Activated CD8-positive, alpha-beta T cell treated with anti-CD3 and anti-CD28 coated beads for 36 hours (primary cell): ENCODE results near the gene ABHD14A. TPM values are rescaled to one million over a fixed set of nuclear protein-coding genes. Genes with fewer than 3 reads are reported as not detected.

Experiments used
- ATAC-seq: fragments of 200-7000 bp; cut with Tn5 transposase; one replicate; pipeline ENCODE4 v1.10.0; 2021; ENCODE audit warnings: mild to moderate bottlenecking, moderate library complexity
- CTCF ChIA-PET: fragments of 350-600 bp; sonication (Branson Sonifier 250); formaldehyde crosslinking; loops from one replicate; lab custom pipeline; 2021; ENCODE audit warnings: antibody characterized with exemption; lab: Charles Lee
- POLR2A ChIA-PET: fragments of 350-600 bp; sonication (Branson Sonifier 250); formaldehyde crosslinking; loops from one replicate; lab custom pipeline; 2021; ENCODE audit warnings: antibody characterized with exemption; lab: Charles Lee
- DNase-seq: peaks from one replicate; pipeline ENCODE4 v3.0.0-alpha.2; 2020
- H3K27ac Mint-ChIP-seq: one replicate; pipeline ENCODE4 v1.8.0; 2021; ENCODE audit warnings: mild to moderate bottlenecking, mixed read lengths
- H3K27me3 Mint-ChIP-seq: one replicate; pipeline ENCODE4 v1.8.0; 2021; ENCODE audit warnings: mixed read lengths
- H3K36me3 Mint-ChIP-seq: one replicate; pipeline ENCODE4 v1.8.0; 2021; ENCODE audit warnings: low read depth, mixed read lengths
- H3K4me1 Mint-ChIP-seq: one replicate; pipeline ENCODE4 v1.8.0; 2021; ENCODE audit warnings: low read depth, mixed read lengths
- H3K4me3 Mint-ChIP-seq: one replicate; pipeline ENCODE4 v1.8.0; 2021; ENCODE audit warnings: mild to moderate bottlenecking, moderate library complexity, mixed read lengths
- H3K9me3 Mint-ChIP-seq: one replicate; pipeline ENCODE4 v1.8.0; 2021; ENCODE audit warnings: mixed read lengths
- intact Hi-C: fragments of 100-400 bp; cut with micrococcal nuclease; formaldehyde crosslinking; loops from one replicate; pipeline ENCODE4 v1.10.0; 2022
- total RNA-seq, 2 experiments: library from RNA; stranded (reverse); gene quantifications; one replicate each; pipeline ENCODE4 v1.2.3, GENCODE V29; 2021
- TF ChIP-seq, protein P1 (sequence below): fragments of 200-600 bp; IDR thresholded peaks from one replicate; pipeline ENCODE4 v1.8.0; 2022; ENCODE audit warnings: antibody characterized with exemption, mild to moderate bottlenecking

The ABHD14A gene
- total RNA-seq, 2 experiments from 2014 or later: 8.9 to 9.5 TPM

DNA sequence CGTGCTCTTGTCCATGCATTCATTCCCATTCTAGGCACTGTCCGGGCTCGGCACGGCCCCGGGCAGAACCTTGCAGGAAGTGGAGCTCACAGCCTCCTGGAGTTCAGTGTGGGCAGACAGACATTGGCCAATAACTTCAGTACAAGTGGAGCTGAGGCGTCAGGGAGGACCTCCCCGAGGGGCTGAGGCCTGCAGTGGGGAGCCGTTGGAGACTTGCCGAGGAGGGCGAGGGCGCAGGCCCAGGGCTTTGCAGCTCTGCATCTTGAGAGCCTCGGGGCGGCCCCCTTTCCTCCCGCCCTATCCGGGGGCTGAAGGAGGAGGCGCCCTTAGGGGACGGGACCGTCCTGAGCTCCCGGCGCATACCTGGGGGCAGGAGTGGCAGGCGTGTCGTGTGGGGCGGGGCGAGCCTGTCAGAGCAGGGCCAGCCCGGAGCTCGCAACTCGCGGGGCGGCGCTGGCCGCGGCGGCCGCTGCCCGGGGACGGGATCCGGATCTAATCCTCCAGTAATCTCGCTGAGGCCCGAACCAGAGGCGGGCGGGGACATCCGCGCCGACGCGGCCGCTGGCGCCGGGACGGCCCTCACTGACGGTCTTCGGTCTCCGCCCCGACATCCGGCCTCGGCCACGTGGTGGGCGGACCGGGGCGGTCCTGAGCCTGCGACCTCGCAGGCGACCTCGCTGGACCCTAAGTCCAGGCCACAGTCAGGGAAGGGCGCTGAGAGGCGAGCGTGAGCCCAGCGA lies 8.1 kb downstream of the ABHD14A start, which contains the start of gene ACY1:
ACY1 (plus strand) TSS at position 698 of the 740 bp plus-strand sequence. CDS start 530 bp downstream, outside the sequence.
- Mint-ChIP-seq H3K4me1 (peaks cover 21% of the 10 kb centered on the region), H3K4me3 (peak within 1 kb of the TSS; percentile 92), H3K36me3 (peaks cover 10% of the 10 kb centered on the region), H3K27ac (peak within 1 kb of the TSS; percentile 95), H3K27me3 (no peaks in the 10 kb centered on the region), H3K9me3 (no peaks in the 10 kb centered on the region)
- DNase-seq (peak; percentile 92), ATAC-seq (peak; percentile 91)
- TF ChIP-seq, protein P1, sequence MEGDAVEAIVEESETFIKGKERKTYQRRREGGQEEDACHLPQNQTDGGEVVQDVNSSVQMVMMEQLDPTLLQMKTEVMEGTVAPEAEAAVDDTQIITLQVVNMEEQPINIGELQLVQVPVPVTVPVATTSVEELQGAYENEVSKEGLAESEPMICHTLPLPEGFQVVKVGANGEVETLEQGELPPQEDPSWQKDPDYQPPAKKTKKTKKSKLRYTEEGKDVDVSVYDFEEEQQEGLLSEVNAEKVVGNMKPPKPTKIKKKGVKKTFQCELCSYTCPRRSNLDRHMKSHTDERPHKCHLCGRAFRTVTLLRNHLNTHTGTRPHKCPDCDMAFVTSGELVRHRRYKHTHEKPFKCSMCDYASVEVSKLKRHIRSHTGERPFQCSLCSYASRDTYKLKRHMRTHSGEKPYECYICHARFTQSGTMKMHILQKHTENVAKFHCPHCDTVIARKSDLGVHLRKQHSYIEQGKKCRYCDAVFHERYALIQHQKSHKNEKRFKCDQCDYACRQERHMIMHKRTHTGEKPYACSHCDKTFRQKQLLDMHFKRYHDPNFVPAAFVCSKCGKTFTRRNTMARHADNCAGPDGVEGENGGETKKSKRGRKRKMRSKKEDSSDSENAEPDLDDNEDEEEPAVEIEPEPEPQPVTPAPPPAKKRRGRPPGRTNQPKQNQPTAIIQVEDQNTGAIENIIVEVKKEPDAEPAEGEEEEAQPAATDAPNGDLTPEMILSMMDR: peak; percentile 60
- ChIA-PET CTCF (interaction anchor here (0.7 to 3.6 kb wide), 17 partner anchors 9 to 482 kb away, joined by 3 to 40 read pairs (median 6); partner anchors contain the start of genes ABHD14A, ABHD14B, PARP3 and PCBP4), POLR2A (interaction anchor here (0.8 to 14.5 kb wide), 12 partner anchors 9 to 302 kb away, joined by 3 to 267 read pairs (median 4); partner anchors contain the start of genes ABHD14A, ABHD14B, DUSP7 and PARP3)
- intact Hi-C loops: loop anchor here (5.0 kb wide), 1 partner anchor 41 kb away; the partner anchor contains the start of genes PARP3 and RRP9

DNA sequence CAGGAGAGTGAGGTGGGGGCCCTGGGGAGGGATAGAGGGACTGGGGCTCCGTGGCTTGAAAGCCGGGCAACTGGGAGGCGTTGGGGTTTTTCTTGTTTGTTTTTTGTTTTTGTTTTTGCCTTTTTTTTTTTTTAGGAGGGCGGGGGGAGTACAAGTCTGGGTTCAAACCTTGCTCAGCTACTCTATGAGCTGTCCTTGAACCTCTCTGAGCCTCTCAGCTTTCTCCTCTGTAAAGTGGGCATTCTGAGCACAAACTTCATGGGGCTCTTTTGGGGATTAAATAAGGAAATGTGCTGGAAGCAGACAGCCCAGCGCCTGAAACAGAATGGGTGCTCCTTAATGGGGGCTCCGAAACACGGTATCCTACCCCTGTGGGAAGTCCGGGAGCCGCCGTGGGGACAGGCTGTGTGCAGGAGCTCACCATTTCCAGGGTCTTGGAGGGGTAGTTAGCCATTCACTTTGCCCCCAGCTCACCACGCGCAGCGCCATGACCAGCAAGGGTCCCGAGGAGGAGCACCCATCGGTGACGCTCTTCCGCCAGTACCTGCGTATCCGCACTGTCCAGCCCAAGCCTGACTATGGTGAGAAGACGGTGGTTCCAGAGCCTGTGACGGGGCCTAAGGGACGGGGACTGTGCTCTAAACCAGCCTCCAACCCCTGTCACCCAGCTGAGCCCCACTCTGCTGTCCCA lies 8.9 kb downstream of the ABHD14A start:
- no peaks in the 10 kb centered on the region for H3K27me3 Mint-ChIP-seq
- no peaks in the 10 kb centered on the region for H3K9me3 Mint-ChIP-seq
- ATAC-seq: no peak
- DNase-seq: no peak
- CTCF ChIA-PET: interaction anchor here (0.8 to 3.6 kb wide), 11 partner anchors 8 to 482 kb away, joined by 3 to 40 read pairs (median 8); partner anchors contain the start of genes ABHD14A, ABHD14B, PARP3 and RPL29
- H3K27ac Mint-ChIP-seq: peak overlapping the region; percentile 95
- H3K4me1 Mint-ChIP-seq: peaks cover 21% of the 10 kb centered on the region
- intact Hi-C loops: loop anchor here (5.0 kb wide), 1 partner anchor 41 kb away; the partner anchor contains the start of genes PARP3 and RRP9
- peaks cover 10% of the 10 kb centered on the region for H3K36me3 Mint-ChIP-seq
- POLR2A ChIA-PET: interaction anchor here (0.6 to 14.5 kb wide), 7 partner anchors 9 to 301 kb away, joined by 3 to 267 read pairs (median 4); partner anchors contain the start of genes ABHD14A, ABHD14B, DUSP7 and RPL29
- H3K4me3 Mint-ChIP-seq: peak overlapping the region; percentile 92
- TF ChIP-seq, protein P1: no peak

DNA sequence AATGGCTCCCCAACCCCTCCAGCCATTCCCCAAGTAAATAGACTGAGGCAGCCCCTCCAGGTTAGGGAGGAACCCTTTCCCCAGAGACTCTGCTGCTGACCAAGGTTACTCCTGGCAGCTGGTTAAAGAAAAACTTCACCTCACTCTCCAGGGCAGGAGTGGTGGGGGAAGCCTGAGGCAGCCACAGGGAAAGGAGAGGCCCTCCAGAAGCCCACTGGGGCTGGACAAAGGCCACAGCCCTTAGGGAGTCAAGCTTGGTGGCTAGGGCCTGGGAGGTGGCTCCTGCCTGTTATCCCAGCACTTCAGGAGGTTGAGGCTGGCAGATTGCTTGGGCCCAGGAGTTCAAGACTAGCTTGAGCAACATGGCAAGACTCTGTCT lies 9.4 kb downstream of the ABHD14A start:
- Mint-ChIP-seq H3K36me3 (peaks cover 6% of the 10 kb centered on the region), H3K27ac (peak overlapping the region; percentile 95), H3K27me3 (no peaks in the 10 kb centered on the region), H3K9me3 (no peaks in the 10 kb centered on the region), H3K4me1 (peaks cover 21% of the 10 kb centered on the region), H3K4me3 (peak overlapping the region; percentile 92)
- ATAC-seq (no peak), DNase-seq (no peak)
- ChIA-PET CTCF (interaction anchor here (1.8 to 3.6 kb wide), 3 partner anchors 8 to 102 kb away, joined by 5 to 40 read pairs (median 21); partner anchors contain the start of genes ABHD14A and ABHD14B), POLR2A (interaction anchor here (0.6 to 14.5 kb wide), 3 partner anchors 9 to 158 kb away, joined by 3 to 267 read pairs (median 43); partner anchors contain the start of genes ABHD14A, ABHD14B and RPL29)
- TF ChIP-seq, protein P1: no peak
- intact Hi-C loops: loop anchor here (5.0 kb wide), 1 partner anchor 42 kb away; the partner anchor contains the start of genes PARP3 and RRP9

DNA sequence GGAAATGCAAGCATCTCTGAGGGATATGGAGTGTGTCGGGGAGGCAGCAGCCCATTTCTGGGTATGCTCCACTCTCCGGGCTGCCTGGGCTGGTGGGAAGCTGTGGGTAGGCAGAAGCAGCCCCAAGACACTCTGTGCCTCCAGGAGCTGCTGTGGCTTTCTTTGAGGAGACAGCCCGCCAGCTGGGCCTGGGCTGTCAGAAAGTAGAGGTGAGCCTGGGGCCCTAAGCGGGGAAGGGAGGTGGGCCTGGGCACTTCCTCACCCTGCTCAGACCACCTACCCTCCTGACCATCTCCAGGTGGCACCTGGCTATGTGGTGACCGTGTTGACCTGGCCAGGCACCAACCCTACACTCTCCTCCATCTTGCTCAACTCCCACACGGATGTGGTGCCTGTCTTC lies 10.2 kb downstream of the ABHD14A start:
- CTCF ChIA-PET: interaction anchor here (3.6 kb wide), 1 partner anchor 12 kb away, joined by 40 read pairs; the partner anchor contains the start of genes ABHD14A and ABHD14B
- POLR2A ChIA-PET: interaction anchor here (4.0 to 14.5 kb wide), 2 partner anchors 8 to 11 kb away, joined by 43 to 267 read pairs; partner anchors contain the start of genes ABHD14A, ABHD14B and RPL29
- peak overlapping the region; percentile 13 for H3K4me3 Mint-ChIP-seq
- no peak for DNase-seq
- TF ChIP-seq, protein P1: no peak
- H3K27ac Mint-ChIP-seq: peak overlapping the region; percentile 53
- H3K36me3 Mint-ChIP-seq: peaks cover 6% of the 10 kb centered on the region
- H3K9me3 Mint-ChIP-seq: no peaks in the 10 kb centered on the region
- intact Hi-C loops: no loop called here
- peaks cover 21% of the 10 kb centered on the region for H3K4me1 Mint-ChIP-seq
- no peaks in the 10 kb centered on the region for H3K27me3 Mint-ChIP-seq
- ATAC-seq: no peak
